22Rv1 (cell line): ENCODE measurements around the gene NTPCR.

Source experiments
- CTCF ChIP-seq: fragments of 450-650 bp; IDR thresholded peaks from 2 replicates; pipeline ENCODE4 v1.5.1; 2017; ENCODE audit warnings: mild to moderate bottlenecking
- ZFX ChIP-seq: fragments of 450-650 bp; IDR thresholded peaks from 2 replicates; pipeline ENCODE4 v1.6.1; 2017; ENCODE audit warnings: antibody characterized with exemption, borderline replicate concordance

- TF ChIP-seq CTCF (no peak), ZFX (no peak)
Measured at GRCh38 chr1:232979558-232979957, 29.1 kb downstream of the NTPCR start.
